Tibial nerve (tissue), 4 donors: Measurements from ENCODE around the gene CDC42EP2. TPM values are rescaled to one million over a fixed set of nuclear protein-coding genes. Genes with fewer than 3 reads are reported as not detected.

ENCODE experiments used
- DNase-seq, 2 donors: peaks; one replicate each; pipeline ENCODE4 v3.0.0-alpha.2; 2019; ENCODE audit warnings: low spot score in 2 of 2
- H3K27ac ChIP-seq, 4 donors: fragments of 200-600 bp; sonication (generic) in 3 of 4; one replicate each; pipeline ENCODE4 v1.5.1; 2017 to 2019; ENCODE audit warnings: mild to moderate bottlenecking in 1 of 4
- H3K27me3 ChIP-seq, 2 donors: fragments of 200-600 bp; sonication (generic) in 1 of 2; one replicate each; pipeline versions ENCODE4 v1.5.1 to v1.6.0; 2017 to 2019
- H3K36me3 ChIP-seq, 3 donors: fragments of 200-600 bp; sonication (generic); one replicate each; pipeline ENCODE4 v1.5.1; 2018 to 2019
- H3K4me1 ChIP-seq, 4 donors: fragments of 200-600 bp; sonication (generic) in 3 of 4; one replicate each; pipeline ENCODE4 v1.5.1; 2017 to 2019
- H3K4me3 ChIP-seq, 4 donors: fragments of 200-600 bp; sonication (generic) in 3 of 4; one replicate each; pipeline ENCODE4 v1.5.1; 2017 to 2019; ENCODE audit warnings: mild to moderate bottlenecking in 1 of 4, moderate library complexity in 1 of 4
- H3K9me3 ChIP-seq, 4 donors: fragments of 200-600 bp; sonication (generic) in 3 of 4; one replicate each; pipeline ENCODE4 v1.5.1; 2017 to 2019
- CTCF ChIP-seq, 5 experiments: fragments of 200-600 bp in 3 of 5; fragments of 450-650 bp in 2 of 5; sonication (generic) in 3 of 5; IDR thresholded peaks; one replicate each; pipeline ENCODE4 v1.5.1; 2016 to 2019; ENCODE audit warnings: antibody characterized with exemption in 5 of 5, mild to moderate bottlenecking in 3 of 5, moderate library complexity in 2 of 5
- EP300 ChIP-seq, 2 donors: sonication (generic); formaldehyde crosslinking; IDR thresholded peaks; one replicate each; pipeline ENCODE4 v1.6.1; 2017; ENCODE audit warnings: antibody characterized with exemption in 2 of 2, mild to moderate bottlenecking in 1 of 2
- POLR2A ChIP-seq, 2 donors: fragments of 450-650 bp; IDR thresholded peaks; one replicate each; pipeline ENCODE4 v1.6.1; 2017; ENCODE audit warnings: antibody characterized with exemption in 2 of 2, mild to moderate bottlenecking in 2 of 2, moderate library complexity in 2 of 2
- WGBS, 2 donors: methylation state at CpG; one replicate each; pipeline ENCODE4 v1.1.5; 2018; 5-methylcytosine and 5-hydroxymethylcytosine counted together
- total RNA-seq, 4 donors: library from RNA; depleted of rRNA; stranded (reverse); fragments of >200 nt; gene quantifications; one replicate each; pipeline ENCODE4 v1.1.0, GENCODE V29; 2016

CDC42EP2 gene
- 10 to 100 TPM; 10.4 to 39.6 (median 24.9) TPM for total RNA-seq

- Histone ChIP-seq H3K27ac (peak within 1 kb of the TSS; percentile 81 to 93 (median 88)), H3K4me3 (peak within 1 kb of the TSS; percentile 73 to 98 (median 76)), H3K27me3 (no peaks in the 10 kb centered on the region), H3K9me3 (no peaks in the 10 kb centered on the region), H3K4me1 (peaks cover 0 to 73% (median 13%) of the 10 kb centered on the region in 4 donors), H3K36me3 (peaks cover 0 to 2% (median 0%) of the 10 kb centered on the region in 3 donors)
- peak; percentile 80 to 81 for DNase-seq
- TF ChIP-seq POLR2A (IDR thresholded peaks at IDR 0.05) (peak; percentile 44 to 89), EP300 (IDR thresholded peaks at IDR 0.05) (peak in 1 of 2 donors; percentile 93), CTCF (IDR thresholded peaks at IDR 0.05) (peak in 2 of 5 experiments; percentile 54 to 68)
- WGBS, 2 donors = 0 to 1% methylated on average over 22 to 41 of the region's 74 CpGs
Measured at GRCh38 chr11:65314501-65315203, at the start of gene CDC42EP2. Gene CDC42EP2, plus strand, starts transcription at chr11:65314866. Its CDS starts 6,033 bp downstream, at chr11:65320899.

DNA sequence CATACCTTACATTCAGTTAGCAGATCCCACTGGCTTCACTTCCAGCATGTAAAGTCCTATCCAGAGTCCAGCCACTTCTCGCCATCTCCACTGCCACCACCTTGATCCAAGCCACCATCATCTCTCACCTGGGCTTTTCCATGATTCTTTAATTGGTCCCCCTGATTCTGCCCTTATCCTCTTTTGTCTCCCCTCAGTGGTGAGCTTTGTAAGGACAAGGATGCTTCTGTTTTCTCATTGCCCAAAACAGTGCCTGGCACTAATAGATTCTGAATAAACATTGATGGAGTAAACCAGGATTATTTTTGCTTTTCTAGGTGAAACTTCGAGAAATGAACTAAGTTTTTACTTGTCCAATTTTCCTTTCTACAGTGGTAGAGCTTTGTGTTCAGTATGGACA, 48.5 kb upstream of the CDC42EP2 start:
- Histone ChIP-seq H3K27me3 (no peaks in the 10 kb centered on the region), H3K4me3 (no peak overlapping the region), H3K9me3 (no peaks in the 10 kb centered on the region), H3K27ac (no peak overlapping the region), H3K4me1 (peaks cover 0 to 22% (median 9%) of the 10 kb centered on the region in 4 donors), H3K36me3 (peaks cover 0 to 58% (median 0%) of the 10 kb centered on the region in 3 donors)
- no peak for DNase-seq
- no peak for TF ChIP-seq POLR2A (IDR thresholded peaks at IDR 0.05)
- TF ChIP-seq CTCF (IDR thresholded peaks at IDR 0.05) = peak in 2 of 5 experiments; percentile 8 to 16
- 85 to 88% methylated on average over 2 of the region's 2 CpGs for WGBS, 2 donors

DNA sequence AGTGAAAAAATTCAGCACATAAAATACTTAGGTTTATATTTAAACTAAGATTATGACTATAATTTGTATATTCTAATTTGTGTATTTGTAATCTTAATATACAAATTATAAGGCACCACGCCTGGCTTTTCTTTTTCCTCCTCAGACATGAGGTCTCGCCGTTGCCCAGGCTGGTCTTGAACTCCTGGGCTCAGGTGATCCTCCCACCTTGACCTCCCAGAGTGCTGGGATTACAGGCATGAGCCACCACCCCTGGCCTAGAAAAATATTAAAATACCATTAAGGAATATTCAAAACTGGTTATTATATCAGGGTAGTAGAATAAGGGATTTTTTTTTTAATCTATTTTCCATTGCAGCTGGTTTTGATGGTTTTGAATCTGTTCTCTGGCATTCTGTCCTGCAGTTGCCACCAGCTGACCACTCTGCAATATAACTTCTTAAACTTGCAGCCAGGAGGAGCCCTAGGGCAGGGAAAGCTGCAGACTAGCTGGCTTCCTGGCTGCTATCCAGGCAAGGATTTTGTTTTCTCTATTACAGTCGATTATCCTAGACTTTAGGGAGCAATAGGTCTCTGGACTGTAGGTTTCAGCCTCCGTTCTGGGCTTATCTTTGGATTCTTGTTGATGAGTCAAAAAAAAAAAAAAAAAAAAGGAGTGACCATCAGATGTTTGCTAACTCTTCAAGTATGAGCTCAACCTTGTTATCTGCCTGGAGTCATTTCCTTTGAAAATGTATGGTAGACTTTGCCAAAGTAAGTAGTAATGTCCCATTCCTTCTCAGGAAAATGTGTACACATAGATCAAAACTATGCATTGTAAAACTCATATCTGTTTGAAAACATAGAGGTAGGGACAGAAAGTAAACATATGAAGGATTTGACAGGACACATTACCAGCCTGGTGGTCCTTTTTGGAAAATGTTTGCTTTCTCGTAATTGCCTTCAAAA, 39.7 kb upstream of the CDC42EP2 start:
- TF ChIP-seq EP300 (IDR thresholded peaks at IDR 0.05) (peak; percentile 26 to 95), POLR2A (IDR thresholded peaks at IDR 0.05) (no peak), CTCF (IDR thresholded peaks at IDR 0.05) (peak; percentile 60 to 96 (median 71))
- 42 to 45% methylated on average over 6 of the region's 6 CpGs for WGBS, 2 donors
- Histone ChIP-seq H3K9me3 (no peaks in the 10 kb centered on the region), H3K36me3 (peaks cover 0 to 20% (median 0%) of the 10 kb centered on the region in 3 donors), H3K4me1 (peaks cover 0 to 26% (median 7%) of the 10 kb centered on the region in 4 donors), H3K27me3 (no peaks in the 10 kb centered on the region), H3K4me3 (no peak overlapping the region), H3K27ac (peak overlapping the region in 2 of 4 donors; percentile 41 to 45)
- DNase-seq = peak; percentile 62 to 94

GRCh38 chr11:65275906-65276305, 38.8 kb upstream of the CDC42EP2 start:
- Histone ChIP-seq H3K9me3 (no peaks in the 10 kb centered on the region), H3K4me1 (peaks cover 0 to 35% (median 13%) of the 10 kb centered on the region in 4 donors), H3K27me3 (no peaks in the 10 kb centered on the region), H3K27ac (peak overlapping the region in 2 of 4 donors; percentile 41 to 45), H3K4me3 (no peak overlapping the region), H3K36me3 (peaks cover 0 to 14% (median 0%) of the 10 kb centered on the region in 3 donors)
- TF ChIP-seq CTCF (IDR thresholded peaks at IDR 0.05) = no peak
- TF ChIP-seq EP300 (IDR thresholded peaks at IDR 0.05) = no peak
- no peak for TF ChIP-seq POLR2A (IDR thresholded peaks at IDR 0.05)
- DNase-seq = no peak
- 75 to 82% methylated on average over 4 of the region's 4 CpGs for WGBS, 2 donors
